ENCODE measurements around the gene GP1BA.
A peak's percentile ranks its signal among the peaks of the same experiment; 100 is the strongest.

Gene GP1BA

DNA sequence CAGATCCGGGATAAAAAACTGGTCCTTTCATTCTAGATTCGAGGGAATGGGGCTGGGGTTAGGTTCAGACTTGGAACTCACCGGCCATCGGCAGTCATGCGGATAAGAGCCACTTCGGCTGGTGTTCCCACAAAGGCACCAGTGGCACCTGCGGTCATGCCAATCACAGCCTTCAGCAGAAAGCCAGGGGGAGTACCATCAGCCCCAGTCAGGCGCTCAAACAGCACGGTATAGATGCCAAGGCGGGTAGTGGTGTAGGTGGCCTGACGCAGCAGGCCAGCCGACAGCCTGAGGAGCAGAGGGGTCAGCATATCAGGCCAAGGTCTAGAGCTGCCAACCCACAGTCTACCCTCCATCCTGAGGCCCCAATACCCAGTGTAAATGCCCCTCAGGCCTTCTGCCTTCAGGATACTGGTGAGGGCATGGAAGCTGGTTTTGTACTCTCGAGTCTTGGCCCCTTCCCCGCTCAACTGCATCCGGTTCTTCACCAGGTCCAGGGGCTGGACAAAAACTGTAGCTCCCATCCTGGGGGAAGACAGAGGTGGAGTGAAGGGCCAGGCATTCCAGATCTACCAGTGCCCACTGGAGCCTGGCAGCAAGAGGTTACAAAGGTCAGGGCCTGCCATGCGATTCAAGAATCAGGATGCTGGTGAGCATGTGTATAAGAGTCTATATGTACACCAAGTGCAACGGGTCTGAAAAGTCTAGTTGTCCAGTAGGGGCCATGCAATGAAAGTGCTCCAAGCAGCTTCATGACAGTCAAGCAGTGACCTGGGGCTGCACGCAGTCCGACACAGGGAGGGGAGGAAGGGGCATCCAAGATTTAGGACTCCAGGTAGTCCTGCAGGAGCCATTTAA lies 6.8 kb downstream of the GP1BA start:
- no peak for DNase-seq (ENCODE audit: low read depth in 2 of 2)

DNA sequence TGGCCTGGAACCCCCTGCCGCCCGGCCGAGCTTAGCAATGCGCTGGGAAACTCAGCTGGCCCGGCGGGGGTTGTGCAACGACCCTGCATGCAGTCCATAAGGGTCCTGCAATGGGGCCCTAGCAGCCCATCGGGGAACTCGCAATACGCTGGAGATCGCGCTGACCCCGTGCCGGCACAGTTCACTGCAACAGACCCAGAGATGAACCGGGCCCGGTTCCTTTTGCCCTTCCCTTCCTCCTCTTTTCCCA lies 7.4 kb downstream of the GP1BA start:
- no peak for DNase-seq (ENCODE audit: low read depth in 2 of 2)

DNA sequence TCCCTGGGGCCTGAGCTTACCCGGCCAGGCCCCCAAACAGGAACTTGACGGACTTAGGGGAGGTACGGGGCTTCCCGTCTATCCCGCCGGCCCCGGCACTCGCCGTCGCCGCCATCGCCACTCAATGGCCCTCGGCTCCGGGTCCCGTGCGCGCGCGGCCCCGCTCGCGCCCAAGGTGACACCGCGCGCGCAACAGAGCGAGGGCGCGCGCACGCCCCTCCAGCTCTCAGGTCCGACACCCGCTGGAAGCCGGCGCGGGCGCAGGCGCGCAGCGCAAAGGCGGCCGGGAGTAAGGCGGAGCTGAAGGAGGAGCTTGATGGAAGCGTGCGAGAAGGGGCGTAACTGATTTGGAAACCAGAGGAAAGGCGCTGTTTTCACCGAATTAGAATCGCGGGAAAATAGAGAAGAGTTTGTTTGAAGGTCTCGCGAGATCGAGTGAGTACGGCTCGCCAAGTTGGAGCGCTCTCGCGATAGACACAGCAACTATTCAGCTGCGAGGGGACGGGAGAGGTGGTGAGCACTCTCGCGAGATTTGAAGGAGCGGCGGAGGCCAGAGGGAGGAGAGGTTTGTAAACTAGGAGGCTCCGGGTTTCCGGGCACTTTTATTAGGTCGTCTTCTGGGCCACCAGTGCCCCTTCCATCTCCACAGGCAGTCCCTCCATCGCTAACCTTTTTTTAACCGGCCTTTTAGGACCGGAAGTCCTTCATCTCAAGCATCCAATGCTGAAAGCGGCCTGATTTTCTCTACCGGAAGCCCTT lies 7.9 kb downstream of the GP1BA start, which contains the start of the genes RNF167 and SLC25A11:
TSS of gene RNF167 (plus strand) at position 473 of the 759 bp plus-strand sequence. CDS start 642 bp downstream, outside the sequence.
TSS of gene SLC25A11 (minus strand) at position 251 of the 759 bp plus-strand sequence. CDS start at position 115, 136 bp downstream.
- DNase-seq (ENCODE audit: low read depth in 2 of 2) = peak; percentile 100

DNA sequence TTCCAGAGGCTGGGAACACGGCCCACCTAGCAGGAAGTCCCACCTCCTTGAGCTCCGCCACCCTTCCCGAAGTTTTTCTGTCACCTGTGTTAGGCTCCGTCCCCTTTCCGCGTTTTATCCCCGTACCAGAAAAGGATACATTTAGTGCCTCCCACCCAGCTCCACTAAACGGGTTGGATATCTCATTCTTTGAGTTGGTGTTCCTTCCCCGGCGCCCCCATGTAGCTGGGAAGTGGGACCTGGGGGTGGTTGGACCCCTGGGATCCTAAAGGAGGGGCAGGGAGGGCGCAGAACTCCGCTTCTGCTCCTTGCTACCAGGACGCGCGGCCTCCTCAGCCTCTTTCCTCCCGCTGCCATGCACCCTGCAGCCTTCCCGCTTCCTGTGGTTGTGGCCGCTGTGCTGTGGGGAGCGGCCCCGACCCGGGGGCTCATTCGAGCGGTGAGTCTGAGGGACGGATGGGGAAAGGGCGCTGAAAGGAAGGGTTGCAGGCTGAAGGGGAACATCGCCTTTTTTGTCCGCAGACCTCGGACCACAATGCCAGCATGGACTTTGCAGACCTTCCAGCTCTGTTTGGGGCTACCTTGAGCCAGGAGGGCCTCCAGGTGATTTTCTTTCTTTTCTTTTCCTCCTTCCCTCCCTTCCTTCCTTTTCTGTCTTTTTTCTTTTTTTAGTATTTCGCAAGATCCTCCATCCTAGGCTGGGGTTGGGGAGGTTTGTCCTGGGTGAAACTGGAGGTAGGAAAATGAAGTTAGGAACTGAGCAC lies 8.7 kb downstream of the GP1BA start:
- no peak for DNase-seq (ENCODE audit: low read depth in 2 of 2)

DNA sequence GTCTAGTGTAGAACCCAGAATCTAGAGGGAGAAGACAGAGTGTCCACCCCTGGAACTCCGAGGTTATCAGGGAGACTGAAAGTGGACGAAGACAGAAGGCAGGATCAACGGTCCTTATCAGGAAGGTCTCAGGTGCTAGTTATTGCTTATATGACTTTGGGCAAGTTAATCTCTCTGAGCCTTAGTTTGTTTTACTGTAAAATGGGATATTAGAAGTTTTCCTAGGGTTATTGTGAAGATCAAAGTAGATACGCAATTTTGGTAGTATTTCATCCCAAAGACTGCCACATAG lies 9.2 kb downstream of the GP1BA start:
- no peak for DNase-seq (ENCODE audit: low read depth in 2 of 2)

DNA sequence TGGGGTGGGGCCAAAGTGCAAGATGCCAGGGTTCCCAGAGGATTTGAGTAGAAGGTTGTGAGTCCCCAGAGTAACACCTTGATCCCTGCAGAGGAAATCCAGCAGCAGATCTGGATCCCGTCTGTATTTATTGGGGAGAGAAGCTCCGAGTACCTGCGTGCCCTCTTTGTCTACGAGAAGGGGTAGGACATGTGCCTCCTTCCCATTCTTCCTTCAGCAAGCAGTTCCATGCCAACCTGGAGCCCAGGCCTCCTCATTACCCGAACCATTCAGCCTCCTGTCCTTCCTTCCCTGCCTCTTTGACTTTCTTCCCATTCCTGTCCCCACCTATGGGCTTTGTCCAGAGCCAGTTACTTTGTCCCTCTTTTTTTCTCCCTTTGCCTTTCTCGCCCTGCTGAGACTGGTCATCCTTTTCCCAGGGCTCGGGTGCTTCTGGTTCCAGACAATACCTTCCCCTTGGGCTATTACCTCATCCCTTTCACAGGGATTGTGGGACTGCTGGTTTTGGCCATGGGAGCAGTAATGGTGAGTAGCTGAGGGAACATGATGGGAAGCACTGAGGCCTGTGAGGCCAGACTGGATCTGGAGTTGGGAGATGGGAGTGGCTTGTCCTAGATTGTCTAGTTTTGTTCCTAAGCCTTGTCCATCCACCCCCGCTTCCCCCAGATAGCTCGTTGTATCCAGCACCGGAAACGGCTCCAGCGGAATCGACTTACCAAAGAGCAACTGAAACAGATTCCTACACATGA lies 10.9 kb downstream of the GP1BA start:
- no peak for DNase-seq (ENCODE audit: low read depth in 2 of 2)

DNA sequence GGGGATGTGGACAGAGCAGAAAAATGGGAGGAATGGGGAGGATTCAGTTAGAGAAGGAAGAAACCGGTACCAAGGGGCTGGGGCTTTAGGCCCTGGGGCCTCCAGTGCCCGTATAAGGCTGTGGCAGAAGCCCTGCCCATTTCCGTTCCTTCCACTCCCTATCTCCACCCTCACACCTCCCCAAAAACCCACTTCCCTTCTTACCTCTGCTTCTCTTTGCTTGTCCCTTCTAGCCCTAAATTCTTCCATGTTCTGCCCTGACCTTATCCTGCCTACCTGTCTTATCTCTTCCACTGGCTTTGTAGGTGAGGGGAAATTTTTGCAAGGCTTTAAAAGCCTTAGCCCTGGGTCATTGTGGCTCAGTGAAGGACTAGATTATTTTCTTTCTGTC lies 12.1 kb downstream of the GP1BA start:
- DNase-seq (ENCODE audit: low read depth in 2 of 2) = no peak

DNA sequence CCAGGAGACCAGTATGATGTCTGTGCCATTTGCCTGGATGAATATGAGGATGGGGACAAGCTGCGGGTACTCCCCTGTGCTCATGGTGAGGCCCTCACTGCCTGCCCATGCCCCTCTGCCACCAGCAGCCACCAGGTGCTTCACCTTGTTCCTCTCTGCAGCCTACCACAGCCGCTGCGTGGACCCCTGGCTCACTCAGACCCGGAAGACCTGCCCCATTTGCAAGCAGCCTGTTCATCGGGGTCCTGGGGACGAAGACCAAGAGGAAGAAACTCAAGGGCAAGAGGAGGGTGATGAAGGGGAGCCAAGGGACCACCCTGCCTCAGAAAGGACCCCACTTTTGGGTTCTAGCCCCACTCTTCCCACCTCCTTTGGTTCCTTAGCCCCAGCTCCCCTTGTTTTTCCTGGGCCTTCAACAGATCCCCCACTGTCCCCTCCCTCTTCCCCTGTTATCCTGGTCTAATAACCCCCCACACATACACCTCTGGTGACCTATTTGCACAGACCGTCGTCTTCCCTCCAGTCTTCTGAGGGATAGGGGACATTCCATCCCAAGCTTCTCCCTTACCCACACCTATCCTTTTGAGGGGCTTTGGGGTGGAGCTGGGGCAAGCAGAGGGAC lies 12.6 kb downstream of the GP1BA start:
- no peak for DNase-seq (ENCODE audit: low read depth in 2 of 2)

DNA sequence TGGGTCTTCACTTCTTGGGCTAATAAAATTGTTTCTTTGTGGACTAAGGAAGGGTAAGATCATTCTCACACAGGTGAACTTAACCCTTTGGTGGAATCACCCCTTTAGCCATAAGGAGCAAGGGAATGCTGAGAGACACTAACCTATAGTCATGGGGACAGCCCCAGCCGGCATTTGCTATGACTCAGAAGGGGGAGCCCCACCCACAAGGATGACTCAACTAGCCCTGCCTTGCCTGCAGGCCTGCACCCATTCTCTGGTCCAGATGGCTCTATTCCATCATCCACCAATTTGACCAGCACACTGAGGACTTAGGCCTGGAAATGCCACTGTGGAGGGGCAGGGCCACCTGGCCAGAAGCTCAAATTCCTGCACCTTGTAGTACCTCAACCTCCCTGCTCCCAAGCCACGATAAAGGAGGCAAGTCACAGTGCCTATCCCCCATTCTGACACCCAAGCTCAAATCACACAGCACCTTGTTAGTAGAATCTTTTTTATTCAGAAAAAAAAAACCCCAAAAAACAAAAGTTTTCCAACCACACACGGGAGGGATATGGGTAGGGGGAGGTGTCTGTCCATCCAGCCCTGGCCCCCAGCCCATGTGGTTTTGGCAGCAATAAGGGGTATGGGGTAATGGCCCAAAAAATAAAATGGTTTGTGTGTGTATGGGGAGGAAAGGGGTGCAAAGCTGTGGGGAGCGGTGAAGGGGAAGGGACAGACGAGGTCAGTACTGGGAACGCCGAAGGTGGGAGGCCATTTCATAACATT lies 13.3 kb downstream of the GP1BA start:
- DNase-seq (ENCODE audit: low read depth in 2 of 2) = no peak

DNA sequence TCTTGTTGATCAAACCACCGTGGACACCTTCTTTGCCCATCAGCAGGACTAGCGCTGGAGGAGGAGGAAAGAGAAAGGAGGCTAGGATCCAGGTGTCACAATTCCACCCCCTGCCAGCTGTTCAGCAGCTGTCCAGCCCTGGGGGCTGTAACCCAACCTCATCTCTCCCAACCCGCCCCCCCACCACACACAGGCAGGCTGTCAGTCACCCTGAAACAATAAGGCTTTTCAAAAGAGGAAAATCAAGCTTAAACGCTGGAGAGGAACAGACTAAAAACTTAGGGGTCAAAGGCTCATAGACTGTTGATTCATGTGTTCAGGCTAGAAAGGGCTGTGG lies 13.8 kb downstream of the GP1BA start:
- no peak for DNase-seq (ENCODE audit: low read depth in 2 of 2)

DNA sequence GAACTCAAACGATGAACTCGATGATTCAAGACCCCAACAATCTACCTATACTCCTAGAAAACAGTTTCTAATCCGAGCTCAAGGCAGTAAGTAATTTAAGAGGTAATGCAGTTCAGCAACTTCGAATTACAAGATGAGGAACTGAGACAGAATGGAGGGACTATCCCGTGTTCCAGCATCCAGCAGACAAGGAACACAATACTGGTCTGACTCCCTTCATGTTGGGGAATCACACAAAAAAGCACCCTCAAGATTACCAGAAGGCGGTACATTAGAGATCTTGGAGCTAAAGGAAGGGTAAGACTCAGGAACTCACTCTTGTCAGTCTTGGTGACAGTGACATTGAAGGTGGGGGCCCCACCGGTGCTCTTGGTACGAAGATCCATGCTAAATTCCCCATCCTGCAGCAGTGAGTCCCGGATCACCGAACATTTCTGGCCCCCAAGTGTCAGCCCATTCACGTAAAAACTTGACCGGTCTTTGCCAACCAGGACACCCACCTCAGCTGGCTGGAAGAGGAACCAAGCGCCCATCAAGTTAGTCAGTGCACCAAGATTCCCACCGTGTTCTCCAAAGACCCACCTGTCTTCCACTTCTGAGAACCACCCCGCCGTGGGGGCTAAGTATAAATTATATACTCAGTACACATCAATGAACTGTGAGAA lies 14.4 kb downstream of the GP1BA start:
- no peak for DNase-seq (ENCODE audit: low read depth in 2 of 2)

DNA sequence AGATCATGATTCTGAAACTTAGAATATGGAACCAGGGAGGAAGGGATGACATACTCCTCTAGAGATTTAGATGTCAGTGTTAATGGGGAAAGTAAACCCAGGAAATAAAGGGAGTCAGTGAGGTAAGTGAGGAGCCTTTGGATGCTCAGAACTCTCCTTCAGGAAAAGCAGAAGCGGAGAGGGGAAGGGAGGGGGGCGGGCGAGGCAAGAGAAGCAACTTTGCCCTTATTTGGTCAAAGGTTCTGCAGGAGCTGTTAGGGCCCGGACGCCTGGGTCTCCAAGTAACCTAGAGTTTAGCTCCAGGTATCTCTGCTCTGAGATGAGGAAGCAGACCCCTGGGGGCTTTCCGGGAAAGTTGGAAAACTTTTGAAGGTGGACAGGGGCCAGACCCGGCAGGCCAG lies 14.9 kb downstream of the GP1BA start:
- no peak for DNase-seq (ENCODE audit: low read depth in 2 of 2)

DNA sequence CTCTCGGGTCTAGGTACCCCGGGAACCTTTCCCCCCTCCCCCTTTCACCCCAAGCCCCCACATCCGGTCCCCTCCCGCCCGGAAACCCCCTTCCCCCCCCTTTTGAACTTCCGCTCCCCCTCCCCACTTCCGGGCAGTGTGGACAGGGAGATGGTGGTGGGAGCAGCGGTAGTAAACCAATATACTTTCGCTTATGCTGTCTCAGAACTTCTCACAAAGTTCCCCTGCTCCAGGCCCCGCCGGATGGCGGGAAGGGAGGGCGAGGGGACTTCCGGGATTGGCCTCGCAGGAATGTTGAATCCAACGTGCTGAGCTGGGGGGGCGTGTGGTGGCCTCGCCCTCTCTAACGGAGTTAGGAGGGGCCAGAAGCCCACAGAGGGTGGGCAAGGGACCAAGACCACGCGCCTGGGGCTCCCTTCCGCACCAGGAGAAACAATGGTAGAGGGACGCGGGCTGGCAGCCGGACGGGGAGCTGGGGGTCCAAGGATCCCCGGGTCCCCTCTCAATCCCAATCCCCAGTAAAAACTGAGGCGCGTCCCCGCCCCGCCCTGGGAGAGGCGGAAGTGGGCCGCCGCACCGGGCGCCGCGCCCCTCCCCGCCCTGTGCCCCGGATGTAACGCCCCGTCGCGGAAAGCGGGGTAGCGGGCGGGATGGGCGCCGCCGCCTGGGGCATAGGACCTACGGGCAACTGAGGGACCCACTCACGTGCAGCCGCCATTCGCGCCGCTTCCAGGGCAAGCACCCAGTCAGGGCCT lies 15.5 kb downstream of the GP1BA start:
- DNase-seq (ENCODE audit: low read depth in 2 of 2) = no peak

DNA sequence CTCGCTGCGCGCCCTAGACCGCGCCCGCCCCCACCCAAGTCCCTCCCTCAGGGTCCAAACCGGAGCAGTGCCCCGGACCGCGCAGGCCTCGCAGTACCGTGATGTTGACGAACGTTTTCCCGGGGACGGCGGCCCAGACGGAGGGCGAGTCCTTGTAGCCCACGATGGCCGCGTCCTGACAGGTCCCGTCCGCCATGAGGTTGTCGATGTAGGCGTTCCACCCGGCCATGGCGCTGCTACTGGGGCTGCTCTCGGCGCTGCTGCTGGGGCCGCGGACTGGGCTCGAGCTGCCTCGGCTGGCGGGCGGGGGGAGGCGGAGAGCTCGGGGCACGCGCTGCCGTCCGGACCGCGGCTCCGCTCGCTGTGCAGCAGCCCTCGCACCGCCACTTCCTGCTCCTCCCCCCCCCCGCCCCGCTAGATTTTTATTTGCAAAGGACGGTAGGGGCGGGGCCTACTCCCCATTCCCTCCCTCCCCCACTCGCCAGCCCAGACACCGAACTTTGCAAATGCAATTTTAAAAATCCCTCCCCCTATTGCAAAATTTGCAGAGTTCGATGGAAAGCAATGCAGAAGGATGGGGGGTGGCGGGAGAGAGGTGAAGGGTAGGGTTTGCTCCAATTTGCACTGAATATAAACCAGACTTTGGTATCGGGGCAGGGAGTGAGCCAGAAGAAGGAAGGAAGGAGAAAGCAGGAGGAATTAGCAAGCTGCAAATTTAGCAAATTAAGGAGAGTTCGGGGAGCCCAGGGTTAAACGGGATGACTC lies 16.3 kb downstream of the GP1BA start, which contains the start of gene PFN1:
TSS of gene PFN1 (minus strand) at position 365 of the 765 bp plus-strand sequence. CDS start at position 229, 136 bp downstream.
- DNase-seq (ENCODE audit: low read depth in 2 of 2) = peak; percentile 88 to 90

DNA sequence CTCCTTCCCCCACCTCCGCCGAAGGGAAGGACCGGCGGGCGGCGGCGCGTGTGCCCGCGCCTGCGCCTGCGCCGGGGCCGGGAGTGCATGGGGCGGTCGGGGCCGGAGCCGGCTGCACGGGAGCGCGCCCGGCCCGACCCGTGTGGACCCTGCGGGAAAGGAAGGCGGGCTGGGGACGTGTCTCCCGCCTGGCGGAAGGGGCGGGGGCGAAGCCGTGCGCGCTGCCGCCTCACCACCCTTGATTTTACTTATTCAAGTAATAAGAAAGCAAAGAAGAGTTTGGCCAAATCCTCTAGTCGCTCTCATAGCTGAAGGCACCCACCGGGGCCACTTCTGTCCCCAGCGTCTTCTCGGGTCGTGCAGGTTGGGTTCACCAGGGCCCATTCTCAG lies 16.8 kb downstream of the GP1BA start:
- peak; percentile 77 to 83 for DNase-seq (ENCODE audit: low read depth in 2 of 2)

DNA sequence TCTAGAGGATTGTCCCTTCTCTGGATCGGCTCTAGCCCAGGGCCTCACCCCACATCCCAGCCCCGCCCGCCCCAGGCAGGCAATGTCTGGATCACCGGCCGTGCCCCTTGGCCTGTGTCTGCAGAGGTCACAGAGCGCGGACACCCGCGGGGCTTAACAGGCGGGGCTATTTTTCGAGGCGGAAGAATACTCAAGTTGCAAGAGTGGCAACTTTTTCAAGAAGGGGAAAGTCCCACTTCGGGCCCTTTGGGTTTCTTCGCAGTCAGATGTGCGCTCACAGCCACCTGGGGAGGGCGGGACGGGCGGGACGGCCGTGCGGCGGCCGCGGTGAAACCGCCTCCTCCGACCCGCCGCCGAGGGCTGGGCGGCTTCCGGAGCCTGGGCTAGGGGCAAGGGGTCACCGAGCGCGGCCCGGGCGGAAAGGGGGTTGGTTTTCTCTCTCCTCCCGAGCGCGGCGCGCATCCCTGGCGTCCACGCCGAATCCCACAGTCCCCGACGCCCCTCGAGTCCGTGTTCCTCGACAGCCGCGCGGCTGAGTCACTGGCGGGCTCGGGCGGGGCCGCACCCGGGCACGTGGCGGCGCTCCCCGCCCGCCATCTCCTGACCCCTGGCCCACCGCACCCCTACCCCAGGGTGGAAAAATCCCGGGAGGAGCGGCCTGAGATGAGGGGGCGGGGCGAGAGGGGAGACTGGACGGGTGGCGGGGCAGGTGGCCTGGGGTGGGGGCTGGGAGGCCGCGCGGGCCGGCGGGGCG lies 17.4 kb downstream of the GP1BA start:
- DNase-seq (ENCODE audit: low read depth in 2 of 2) = no peak

DNA sequence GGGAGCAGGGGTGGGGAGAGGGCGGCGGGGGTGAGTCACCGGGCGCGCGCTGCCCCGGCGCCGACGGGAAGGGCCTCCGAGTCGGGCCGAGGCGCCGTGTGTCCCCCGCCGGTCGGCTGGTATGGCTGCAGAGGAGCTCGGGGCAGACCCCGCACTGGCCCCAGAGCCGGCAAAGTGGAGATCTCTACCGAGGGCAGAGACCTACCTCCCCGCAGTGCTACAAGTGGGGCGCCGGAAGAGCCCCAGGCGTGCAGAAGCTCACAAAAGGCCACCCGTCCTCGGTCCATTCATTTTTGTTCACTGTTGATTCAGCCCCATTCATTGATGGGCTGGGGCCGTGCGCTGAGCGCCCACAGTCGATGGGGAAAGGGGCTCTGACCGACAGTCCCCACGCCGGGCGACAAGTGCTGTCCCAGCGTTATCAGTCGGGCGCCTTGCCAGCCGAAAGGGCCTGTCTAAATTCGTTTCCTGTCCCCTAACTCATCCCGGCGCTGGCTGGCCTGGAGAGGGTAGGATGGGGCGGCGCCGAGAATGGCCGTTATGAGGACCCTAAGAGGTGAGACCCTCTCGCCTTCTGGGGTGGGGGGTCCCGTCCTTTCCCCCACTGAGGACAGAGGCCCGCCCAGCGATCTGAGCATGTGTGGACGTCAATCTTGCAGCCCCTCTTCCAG lies 18.1 kb downstream of the GP1BA start:
- no peak for DNase-seq (ENCODE audit: low read depth in 2 of 2)
